DND-41 (cell line): Measurements from ENCODE around the gene LRRC51.

Experiments used
- CTCF ChIP-seq: IDR thresholded peaks from 2 replicates; pipeline ENCODE4 v1.5.1; 2012; ENCODE audit warnings: borderline replicate concordance, low read length, moderate library complexity, mild to moderate bottlenecking; ENCODE audit not compliant: poor library complexity, severe bottlenecking; ENCODE audit errors: extremely low read depth
- EZH2 ChIP-seq: IDR thresholded peaks from 3 replicates; pipeline ENCODE4 v1.6.1; 2012; ENCODE audit warnings: borderline replicate concordance, low read depth, mild to moderate bottlenecking, moderate library complexity, low read length, inconsistent platforms; ENCODE audit not compliant: severe bottlenecking

- TF ChIP-seq CTCF, result no peak
- no peak for TF ChIP-seq EZH2
These were observed 34.8 kb upstream of the LRRC51 start for GRCh38 chr11:72045849-72046248.
